Central memory CD8-positive, alpha-beta T cell (primary cell): Measurements from ENCODE around the gene WDFY2.
A peak's percentile ranks its signal among the peaks of the same experiment; 100 is the strongest.

Source experiments
- ATAC-seq: fragments of 150-1000 bp; cut with Tn5 transposase; replicated peaks from 2 replicates; pipeline ENCODE4 v1.10.0; 2022; ENCODE audit warnings: mild to moderate bottlenecking, moderate FRiP score, moderate number of reproducible peaks; ENCODE audit not compliant: poor library complexity, severe bottlenecking; ENCODE audit errors: extremely low read depth
- DNase-seq, 2 donors: peaks; one replicate each; pipeline ENCODE4 v3.0.0; 2021; ENCODE audit warnings: low spot score in 2 of 2
- H3K27ac Mint-ChIP-seq: one replicate; pipeline ENCODE4 v1.8.0; 2022; ENCODE audit warnings: low read depth, mild to moderate bottlenecking, moderate library complexity, mixed read lengths
- H3K27me3 Mint-ChIP-seq: one replicate; pipeline ENCODE4 v1.8.0; 2022; ENCODE audit warnings: mixed read lengths
- H3K36me3 Mint-ChIP-seq: one replicate; pipeline ENCODE4 v1.8.0; 2022; ENCODE audit warnings: mild to moderate bottlenecking, moderate library complexity, mixed read lengths; ENCODE audit not compliant: insufficient read depth
- H3K4me1 Mint-ChIP-seq: one replicate; pipeline ENCODE4 v1.8.0; 2022; ENCODE audit warnings: mixed read lengths
- H3K4me3 Mint-ChIP-seq: one replicate; pipeline ENCODE4 v1.8.0; 2022; ENCODE audit warnings: mild to moderate bottlenecking, moderate library complexity, mixed read lengths
- H3K9me3 Mint-ChIP-seq: one replicate; pipeline ENCODE4 v1.8.0; 2022; ENCODE audit warnings: mixed read lengths

The WDFY2 gene

GRCh38 chr13:51596541-51596940, 12.3 kb downstream of the WDFY2 start:
- H3K27ac Mint-ChIP-seq: no peak overlapping the region
- peaks cover 21% of the 10 kb centered on the region for H3K4me1 Mint-ChIP-seq
- ATAC-seq (no peak), DNase-seq (no peak)
- no peaks in the 10 kb centered on the region for H3K27me3 Mint-ChIP-seq
- peaks cover 1% of the 10 kb centered on the region for H3K36me3 Mint-ChIP-seq
- no peaks in the 10 kb centered on the region for H3K9me3 Mint-ChIP-seq
- H3K4me3 Mint-ChIP-seq: no peak overlapping the region

DNA sequence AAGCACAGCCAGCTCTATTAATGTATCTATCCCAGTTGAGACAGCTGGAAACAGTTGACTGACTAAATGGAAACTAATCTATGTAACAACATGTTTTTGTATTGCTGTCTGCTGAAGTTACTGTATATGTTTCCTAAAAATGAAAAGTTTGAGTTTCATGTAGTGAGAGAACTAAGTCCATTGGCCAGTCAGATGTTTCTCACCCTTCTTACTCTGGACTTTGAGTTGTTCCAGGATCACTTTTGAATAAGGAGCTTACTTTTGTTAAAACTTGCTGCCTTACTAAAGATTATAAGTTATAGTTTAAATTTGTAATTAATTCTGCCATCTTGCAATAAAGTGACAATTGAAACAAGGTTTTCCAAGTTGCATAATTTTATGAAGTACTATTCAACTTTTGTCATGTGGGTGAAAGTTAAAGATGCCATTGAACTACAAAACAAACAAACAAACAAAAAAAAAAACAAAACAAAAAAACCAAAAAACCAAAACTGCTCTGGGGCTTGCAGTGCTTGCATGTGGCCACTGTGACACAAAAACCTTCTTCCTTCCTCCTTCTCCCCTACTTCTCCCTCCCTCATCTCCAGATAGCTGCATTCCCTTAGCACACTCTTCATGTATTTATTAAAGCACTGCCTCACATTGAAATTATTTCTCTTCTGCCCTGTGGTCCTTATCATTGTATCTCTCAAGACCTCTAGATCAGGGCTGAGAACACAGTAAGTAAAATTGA, 15.3 kb downstream of the WDFY2 start:
- H3K9me3 Mint-ChIP-seq: no peaks in the 10 kb centered on the region
- H3K27ac Mint-ChIP-seq: no peak overlapping the region
- ATAC-seq (no peak), DNase-seq (no peak)
- H3K4me3 Mint-ChIP-seq: no peak overlapping the region
- H3K4me1 Mint-ChIP-seq: peaks cover 34% of the 10 kb centered on the region
- no peaks in the 10 kb centered on the region for H3K27me3 Mint-ChIP-seq
- H3K36me3 Mint-ChIP-seq: peaks cover 7% of the 10 kb centered on the region

DNA sequence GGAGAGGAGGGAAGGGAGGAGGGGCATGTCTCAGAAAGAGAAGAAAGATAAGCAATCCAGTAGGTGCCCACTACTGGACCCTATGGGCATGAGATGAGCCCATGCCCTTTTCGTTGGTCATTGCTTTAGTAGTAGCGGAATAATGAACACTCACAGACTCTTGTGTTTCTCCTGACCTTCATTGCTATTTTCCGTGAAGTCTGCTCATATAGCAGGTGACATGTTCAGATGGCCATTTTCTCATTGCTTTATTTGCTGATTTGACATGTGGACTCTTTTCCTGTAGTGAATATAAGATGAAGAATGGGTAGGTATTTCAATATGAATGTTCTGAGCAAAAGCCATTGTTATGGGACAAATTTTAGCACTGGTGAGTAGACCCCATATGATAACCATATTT, 16.4 kb downstream of the WDFY2 start:
- Mint-ChIP-seq H3K4me3 (no peak overlapping the region), H3K27me3 (no peaks in the 10 kb centered on the region), H3K36me3 (peaks cover 7% of the 10 kb centered on the region), H3K9me3 (no peaks in the 10 kb centered on the region), H3K27ac (no peak overlapping the region), H3K4me1 (peaks cover 32% of the 10 kb centered on the region)
- no peak for ATAC-seq
- no peak for DNase-seq

- no peak overlapping the region for H3K27ac Mint-ChIP-seq
- ATAC-seq (no peak), DNase-seq (no peak)
- peaks cover 5% of the 10 kb centered on the region for H3K36me3 Mint-ChIP-seq
- no peaks in the 10 kb centered on the region for H3K27me3 Mint-ChIP-seq
- H3K4me1 Mint-ChIP-seq: peaks cover 32% of the 10 kb centered on the region
- no peak overlapping the region for H3K4me3 Mint-ChIP-seq
- H3K9me3 Mint-ChIP-seq: no peaks in the 10 kb centered on the region
These were observed 17.6 kb downstream of the WDFY2 start for GRCh38 chr13:51601601-51602565.

DNA sequence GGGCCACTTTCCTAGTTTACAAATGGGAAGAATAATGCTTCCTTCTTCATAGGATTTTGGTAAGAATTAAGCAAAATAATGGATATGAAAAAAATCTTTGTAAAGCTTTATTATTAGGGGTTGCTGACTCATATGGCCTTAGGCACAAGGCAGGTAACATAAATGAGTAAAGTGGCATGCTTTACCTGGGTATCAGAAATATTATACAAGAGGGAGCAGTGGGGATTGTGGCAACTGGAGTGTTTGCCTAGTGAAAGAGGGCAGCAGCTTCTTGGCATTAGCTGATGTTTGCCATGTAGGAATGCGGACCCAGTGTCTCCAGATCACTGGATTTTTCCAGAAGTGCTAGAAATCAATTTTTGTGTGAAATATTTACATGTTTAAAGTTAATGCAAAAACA, 19.5 kb downstream of the WDFY2 start:
- H3K27ac Mint-ChIP-seq: no peak overlapping the region
- DNase-seq: no peak
- H3K4me1 Mint-ChIP-seq: peaks cover 28% of the 10 kb centered on the region
- H3K27me3 Mint-ChIP-seq: no peaks in the 10 kb centered on the region
- no peaks in the 10 kb centered on the region for H3K9me3 Mint-ChIP-seq
- no peak overlapping the region for H3K4me3 Mint-ChIP-seq
- H3K36me3 Mint-ChIP-seq: peaks cover 5% of the 10 kb centered on the region
- ATAC-seq: no peak

GRCh38 chr13:51605698-51606097, 21.4 kb downstream of the WDFY2 start:
- H3K27me3 Mint-ChIP-seq: no peaks in the 10 kb centered on the region
- H3K4me3 Mint-ChIP-seq: no peak overlapping the region
- H3K4me1 Mint-ChIP-seq: peaks cover 22% of the 10 kb centered on the region
- H3K27ac Mint-ChIP-seq: no peak overlapping the region
- no peak for ATAC-seq
- no peak for DNase-seq
- H3K9me3 Mint-ChIP-seq: no peaks in the 10 kb centered on the region
- peaks cover 5% of the 10 kb centered on the region for H3K36me3 Mint-ChIP-seq

DNA sequence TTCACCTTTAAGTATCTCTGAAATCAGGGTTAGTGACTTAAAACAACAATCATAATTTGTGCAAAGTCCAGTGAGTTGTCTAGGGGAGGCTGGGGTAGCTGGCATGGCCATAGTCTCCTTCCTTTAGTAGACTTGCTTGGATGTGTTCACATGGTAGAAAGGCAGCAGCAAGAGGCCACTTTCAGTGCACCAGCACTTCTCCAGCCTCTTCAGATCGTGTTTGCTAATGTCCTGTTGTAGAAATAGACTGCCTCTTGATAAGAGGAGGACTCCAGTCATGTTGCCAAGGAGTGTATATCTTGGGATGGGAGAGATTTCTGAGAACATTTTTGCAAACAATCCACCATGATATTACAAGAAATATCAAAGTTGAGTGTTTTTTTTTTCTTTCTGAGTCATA, 22.9 kb downstream of the WDFY2 start:
- Mint-ChIP-seq H3K27me3 (no peaks in the 10 kb centered on the region), H3K27ac (no peak overlapping the region), H3K4me3 (no peak overlapping the region), H3K4me1 (peaks cover 15% of the 10 kb centered on the region), H3K36me3 (peaks cover 4% of the 10 kb centered on the region), H3K9me3 (no peaks in the 10 kb centered on the region)
- ATAC-seq: no peak
- DNase-seq: no peak

GRCh38 chr13:51608857-51609406, 24.7 kb downstream of the WDFY2 start:
- peaks cover 6% of the 10 kb centered on the region for H3K4me1 Mint-ChIP-seq
- no peaks in the 10 kb centered on the region for H3K27me3 Mint-ChIP-seq
- no peak for DNase-seq
- H3K36me3 Mint-ChIP-seq: peaks cover 2% of the 10 kb centered on the region
- H3K9me3 Mint-ChIP-seq: no peaks in the 10 kb centered on the region
- no peak overlapping the region for H3K27ac Mint-ChIP-seq
- H3K4me3 Mint-ChIP-seq: no peak overlapping the region
- ATAC-seq: no peak

DNA sequence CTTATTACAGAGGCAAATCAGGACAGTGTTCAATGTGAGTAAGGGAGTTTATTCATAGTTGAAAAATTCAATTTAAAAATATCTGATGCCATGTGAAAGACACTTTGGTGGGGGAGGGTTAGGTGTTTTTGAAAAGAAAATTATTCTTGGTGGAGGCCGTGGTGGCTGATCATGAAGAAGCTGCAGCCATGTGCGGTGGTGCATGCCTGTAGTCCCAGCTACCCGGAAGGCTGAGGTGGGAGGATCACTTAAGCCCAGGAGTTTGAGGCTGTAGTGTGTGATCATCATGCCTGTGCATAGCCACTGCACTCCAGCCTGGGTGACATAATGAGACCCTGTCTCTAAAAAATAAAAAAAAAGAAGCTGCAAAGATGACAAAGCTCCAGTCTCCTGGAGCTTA, 28.6 kb downstream of the WDFY2 start:
- ATAC-seq (no peak), DNase-seq (no peak)
- Mint-ChIP-seq H3K27ac (no peak overlapping the region), H3K9me3 (no peaks in the 10 kb centered on the region), H3K36me3 (no peaks in the 10 kb centered on the region), H3K27me3 (no peaks in the 10 kb centered on the region), H3K4me3 (no peak overlapping the region), H3K4me1 (peaks cover 7% of the 10 kb centered on the region)

GRCh38 chr13:51613535-51613934, 29.3 kb downstream of the WDFY2 start:
- no peaks in the 10 kb centered on the region for H3K27me3 Mint-ChIP-seq
- no peaks in the 10 kb centered on the region for H3K36me3 Mint-ChIP-seq
- no peaks in the 10 kb centered on the region for H3K9me3 Mint-ChIP-seq
- no peak overlapping the region for H3K27ac Mint-ChIP-seq
- peaks cover 7% of the 10 kb centered on the region for H3K4me1 Mint-ChIP-seq
- ATAC-seq (no peak), DNase-seq (no peak)
- H3K4me3 Mint-ChIP-seq: no peak overlapping the region

DNA sequence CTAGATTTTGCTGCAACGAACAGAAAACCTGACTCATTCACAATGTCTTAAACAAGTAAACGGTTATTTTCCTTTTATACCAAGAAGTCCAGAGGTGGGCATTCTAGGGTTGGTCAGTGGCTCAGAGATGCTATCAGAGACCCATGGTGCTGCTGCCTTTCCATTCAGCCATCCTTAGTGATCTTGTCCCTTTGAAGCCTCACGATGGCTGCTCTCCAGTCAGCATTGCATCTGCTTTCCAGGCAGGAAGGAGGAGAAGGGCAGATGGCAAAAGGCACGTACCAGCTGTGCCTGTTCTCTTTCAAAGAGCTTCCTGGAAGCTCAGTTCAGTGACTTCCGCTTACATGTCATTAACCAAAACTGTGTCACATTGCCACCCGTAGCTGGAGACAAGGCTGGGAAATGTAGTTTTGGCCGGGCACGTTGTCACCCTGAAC, 30.1 kb downstream of the WDFY2 start:
- Mint-ChIP-seq H3K27me3 (no peaks in the 10 kb centered on the region), H3K36me3 (no peaks in the 10 kb centered on the region), H3K9me3 (no peaks in the 10 kb centered on the region), H3K4me3 (peak overlapping the region; percentile 73), H3K27ac (peak overlapping the region; percentile 32), H3K4me1 (peaks cover 7% of the 10 kb centered on the region)
- DNase-seq: no peak
- ATAC-seq: peak; percentile 91

DNA sequence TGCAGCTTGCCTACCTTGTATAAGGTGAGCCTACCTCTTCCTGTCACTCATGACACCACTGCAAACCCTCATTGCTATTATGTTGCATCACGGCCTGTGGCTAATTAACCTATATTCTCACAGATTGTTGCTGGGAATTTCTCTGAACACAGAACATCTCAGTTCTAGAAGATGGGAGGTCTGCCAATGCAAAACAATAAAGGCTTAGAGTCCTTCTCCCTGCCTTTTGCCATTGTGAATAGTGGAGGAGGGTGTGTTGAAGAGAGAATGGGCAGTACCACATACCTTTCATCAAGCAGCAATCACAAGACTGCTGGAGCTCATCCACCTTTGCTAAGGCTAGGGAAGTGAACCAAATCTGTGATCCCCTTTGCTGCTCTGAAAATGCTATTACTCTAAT, 34.4 kb downstream of the WDFY2 start:
- Mint-ChIP-seq H3K27ac (no peak overlapping the region), H3K4me1 (peaks cover 29% of the 10 kb centered on the region), H3K27me3 (no peaks in the 10 kb centered on the region), H3K9me3 (no peaks in the 10 kb centered on the region), H3K4me3 (no peak overlapping the region), H3K36me3 (no peaks in the 10 kb centered on the region)
- DNase-seq (no peak), ATAC-seq (no peak)
